Keratinocyte (primary cell): Measurements from ENCODE around the gene CCL7.

Source experiments
- CTCF ChIP-seq, 3 experiments: IDR thresholded peaks in 1 of 3; conservative IDR thresholded peaks in 1 of 3; optimal IDR thresholded peaks in 1 of 3; 2 replicates in 2 of 3; 3 replicates in 1 of 3; pipeline versions ENCODE3 to v1.5.1; 2011; ENCODE audit warnings: low read length in 3 of 3, mild to moderate bottlenecking in 3 of 3, moderate library complexity in 2 of 3, control low read depth in 1 of 3, inconsistent platforms in 1 of 3; ENCODE audit not compliant: insufficient read depth in 2 of 3; ENCODE audit errors: extremely low read depth in 1 of 3
- EZH2 ChIP-seq: IDR thresholded peaks from one replicate; pipeline ENCODE4 v1.6.1; 2012; ENCODE audit warnings: inconsistent platforms, mild to moderate bottlenecking, low read length, moderate library complexity

- TF ChIP-seq CTCF (optimal IDR thresholded peaks at IDR 0.05 in 1 of 3, IDR thresholded peaks at IDR 0.05 in 1 of 3, conservative IDR thresholded peaks at IDR 0.05 in 1 of 3; ENCODE audit: extremely low read depth in 1 of 3, insufficient read depth in 2 of 3, low read length in 3 of 3) (no peak), EZH2 (no peak)
These were observed 20.5 kb upstream of the CCL7 start for GRCh38 chr17:34249478-34249877.
